IPS DF 19.7 (cell line): ENCODE data around the gene GLI1.
"Not testable (repeated sequence)": the region's sequence is repeated elsewhere in the genome, so short reads cannot be mapped to it uniquely, and the experiment has no call there.

Experiments
- DNase-seq: peaks from one replicate; pipeline ENCODE4 v3.0.0-alpha.2; 2013; ENCODE audit warnings: low read depth, low spot score

GLI1 gene

DNA sequence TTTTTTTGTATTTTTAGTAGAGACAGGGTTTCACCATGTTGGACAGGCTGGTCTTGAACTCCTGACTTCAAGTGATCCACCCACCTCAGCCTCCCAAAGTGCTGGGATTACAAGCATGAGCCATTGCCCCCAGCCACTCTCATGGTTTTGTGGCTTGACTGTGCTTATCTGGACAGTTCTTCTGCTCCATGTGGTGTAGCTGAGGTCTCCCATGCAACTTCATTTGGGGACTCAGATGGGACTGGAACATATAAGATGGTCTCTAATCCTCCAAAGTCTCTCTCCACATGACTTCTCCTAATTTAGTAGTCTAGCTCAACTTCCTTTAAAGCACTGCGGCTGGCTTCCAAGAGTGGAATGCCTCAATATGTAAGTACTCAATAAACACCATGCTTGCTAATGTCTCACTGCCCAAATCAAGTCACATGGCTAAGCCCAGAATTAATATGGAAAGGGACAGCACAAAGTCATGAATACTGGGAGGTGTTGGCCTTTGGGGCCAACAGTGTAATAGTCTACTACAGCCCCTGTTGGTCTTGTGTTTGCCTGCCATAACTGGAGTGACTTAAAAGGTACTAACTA is 17.6 kb upstream of the GLI1 start:
- no peak for DNase-seq

DNA sequence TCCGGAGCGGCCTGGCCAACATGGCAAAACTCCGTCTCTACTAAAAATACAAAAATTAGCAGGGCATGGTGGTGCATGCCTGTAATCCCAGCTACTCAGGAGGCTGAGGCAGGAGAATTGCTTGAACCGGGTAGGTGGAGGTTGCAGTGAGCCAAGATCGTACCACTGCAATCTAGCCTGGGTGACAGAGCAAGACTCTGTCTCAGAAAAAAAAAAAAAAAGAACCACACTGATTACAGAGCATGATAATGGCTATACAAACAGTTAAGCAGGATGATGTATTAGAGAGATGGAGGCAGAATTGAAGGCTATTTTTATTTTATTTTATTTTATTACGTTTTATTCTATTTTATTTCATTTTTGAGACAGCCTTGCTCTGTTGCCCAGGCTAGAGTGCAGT is 15.2 kb upstream of the GLI1 start:
- DNase-seq, result not testable (repeated sequence)

DNA sequence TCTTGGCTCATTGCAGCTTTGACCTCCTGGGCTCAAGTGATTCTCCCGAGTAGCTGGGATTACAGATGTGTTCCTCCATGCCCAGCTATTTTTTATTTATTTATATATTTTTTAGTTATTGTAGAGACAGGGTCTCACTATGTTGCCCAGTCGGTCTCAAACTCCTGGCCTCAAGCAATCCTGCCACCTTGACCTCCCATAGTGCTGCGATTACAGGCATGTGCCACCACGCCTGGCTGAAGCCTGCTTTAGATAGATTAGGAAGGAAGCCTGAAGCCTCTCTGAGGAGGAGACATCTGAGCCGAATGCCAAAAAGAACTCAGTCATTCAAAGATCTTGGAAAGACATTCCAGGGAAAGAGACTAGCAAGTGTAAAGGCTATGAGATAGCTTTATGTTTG is 14.8 kb upstream of the GLI1 start:
- no peak for DNase-seq

DNA sequence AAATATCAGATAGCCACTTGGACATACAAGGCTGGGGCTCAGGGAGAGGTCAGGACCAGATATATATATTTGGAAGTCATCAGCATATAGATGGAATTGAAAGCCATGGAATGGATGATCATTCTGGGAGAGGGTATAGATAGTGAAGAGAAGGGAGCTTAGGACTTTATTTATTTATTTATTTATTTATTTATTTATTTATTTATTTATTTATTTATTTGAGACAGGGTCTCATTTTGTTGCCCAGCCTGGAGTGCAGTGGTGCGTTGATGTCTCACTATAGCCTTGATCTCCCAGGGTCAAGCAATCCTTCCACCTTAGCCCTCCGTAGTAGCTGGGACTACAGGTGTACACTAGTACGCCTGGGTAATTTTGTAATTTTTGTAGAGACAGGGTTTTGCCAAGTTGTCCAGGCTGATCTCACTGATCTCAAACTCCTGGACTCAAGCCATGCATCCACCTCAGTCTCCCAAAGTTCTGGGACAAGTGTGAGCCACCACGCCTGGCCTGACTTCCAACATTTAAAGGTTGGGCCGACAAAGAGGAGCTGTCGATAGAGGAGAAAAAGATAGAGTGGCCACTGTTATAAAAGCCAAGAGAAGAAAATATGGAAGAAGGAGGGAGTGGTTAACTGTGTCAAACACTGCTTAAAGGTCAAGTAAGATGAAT is 13.2 kb upstream of the GLI1 start:
- DNase-seq, result no peak

DNA sequence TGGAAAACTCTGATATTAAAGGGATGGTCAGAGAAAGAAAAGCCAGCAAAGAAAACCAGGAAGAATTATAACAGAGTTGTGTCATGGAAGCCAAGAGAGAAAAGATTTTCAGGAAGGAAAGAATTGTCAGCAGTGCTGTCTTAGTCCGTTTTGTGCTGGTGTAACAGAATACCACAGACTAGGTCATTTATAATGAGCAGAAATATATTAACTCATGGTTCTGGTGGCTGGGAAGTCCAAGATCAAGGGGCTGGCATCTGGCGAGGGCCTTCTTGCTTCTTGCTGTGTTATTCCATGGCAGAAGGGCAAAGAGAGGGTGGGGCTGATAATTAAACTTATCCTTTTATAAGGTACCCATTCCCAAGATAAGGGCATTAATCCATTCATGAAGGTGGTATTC is 10.9 kb upstream of the GLI1 start:
- DNase-seq, result no peak

DNA sequence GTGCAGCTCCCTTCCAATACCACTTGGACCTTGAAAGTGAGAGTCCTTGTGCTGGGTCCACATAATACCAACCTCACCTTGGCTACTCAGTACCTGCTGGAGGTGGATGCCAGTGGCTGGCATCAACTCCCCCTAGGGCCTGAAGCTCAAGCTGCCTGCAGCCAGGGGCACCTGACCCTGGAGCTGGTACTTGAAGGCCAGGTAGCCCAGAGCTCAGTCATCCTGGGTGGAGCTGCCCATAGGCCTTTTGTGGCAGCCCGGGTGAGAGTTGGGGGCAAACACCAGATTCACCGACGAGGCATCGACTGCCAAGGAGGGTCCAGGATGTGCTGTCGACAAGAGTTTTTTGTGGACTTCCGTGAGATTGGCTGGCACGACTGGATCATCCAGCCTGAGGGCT is 10.2 kb upstream of the GLI1 start:
- DNase-seq, result no peak

DNA sequence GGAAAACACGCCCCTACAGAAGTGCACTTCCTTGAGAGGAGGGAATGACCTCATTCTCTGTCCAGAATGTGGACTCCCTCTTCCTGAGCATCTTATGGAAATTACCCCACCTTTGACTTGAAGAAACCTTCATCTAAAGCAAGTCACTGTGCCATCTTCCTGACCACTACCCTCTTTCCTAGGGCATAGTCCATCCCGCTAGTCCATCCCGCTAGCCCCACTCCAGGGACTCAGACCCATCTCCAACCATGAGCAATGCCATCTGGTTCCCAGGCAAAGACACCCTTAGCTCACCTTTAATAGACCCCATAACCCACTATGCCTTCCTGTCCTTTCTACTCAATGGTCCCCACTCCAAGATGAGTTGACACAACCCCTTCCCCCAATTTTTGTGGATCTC is 9.5 kb upstream of the GLI1 start:
- DNase-seq, result no peak

DNA sequence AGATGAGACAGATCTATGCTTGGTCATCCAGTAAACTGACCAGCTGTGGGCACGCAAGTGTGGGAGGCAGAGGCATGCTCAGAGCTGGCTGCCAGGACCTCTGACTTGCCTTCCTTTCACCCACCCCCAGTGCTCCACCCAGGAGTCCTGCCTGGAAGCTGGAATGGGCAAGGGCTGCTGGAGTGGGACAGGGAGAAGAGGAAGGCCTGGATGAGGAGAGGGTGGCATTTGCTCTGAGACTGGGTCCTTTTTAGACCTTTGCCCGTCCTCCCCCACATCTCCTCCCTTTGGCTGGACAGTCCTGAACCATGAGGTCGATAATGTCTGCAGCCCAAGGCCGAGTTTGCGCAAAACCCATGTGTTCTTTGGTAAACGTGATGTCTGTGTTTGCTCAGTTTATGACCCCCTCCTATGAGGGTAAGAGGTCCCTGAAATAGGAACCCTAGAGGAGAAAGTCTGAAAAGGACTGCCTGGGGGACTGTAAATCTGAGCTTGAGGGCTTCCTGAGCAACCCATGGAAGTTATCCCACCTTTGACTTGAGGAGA is 8.3 kb upstream of the GLI1 start:
- no peak for DNase-seq

DNA sequence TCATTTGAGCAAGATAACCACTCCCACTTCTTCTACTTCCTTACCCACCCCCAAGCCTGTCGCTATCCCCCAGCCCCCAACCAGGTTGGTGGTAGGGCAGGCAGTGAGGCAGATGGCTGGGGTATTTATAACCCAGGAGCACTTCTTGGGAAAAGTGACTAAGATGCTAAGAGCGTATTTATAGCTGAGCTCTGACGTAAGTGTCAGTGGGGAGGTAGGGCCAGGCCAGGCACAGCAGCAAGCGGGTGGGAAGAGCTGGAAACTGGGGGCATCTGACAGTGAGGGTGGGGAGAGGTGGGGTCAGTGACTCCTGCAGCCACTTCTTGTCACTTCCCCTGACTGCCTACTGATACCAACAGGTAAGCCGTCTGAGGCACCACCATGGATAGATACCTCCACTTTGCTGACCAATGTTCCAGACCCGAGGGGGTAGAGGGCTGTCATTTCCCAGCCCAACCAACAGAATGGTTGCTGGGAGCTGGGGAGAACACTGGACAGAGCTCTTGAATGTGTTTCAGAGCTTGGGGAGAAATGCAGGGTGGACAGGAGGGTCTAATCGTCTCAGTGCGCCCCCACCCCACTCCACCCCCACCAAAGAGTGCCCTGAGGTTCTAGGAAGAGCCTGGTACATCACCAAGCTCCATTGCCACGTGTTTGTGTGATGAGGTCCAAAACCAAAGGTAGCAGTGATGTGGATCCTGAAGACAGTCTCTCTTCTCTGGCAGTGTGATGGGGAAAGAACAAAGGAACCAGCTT is 7.2 kb upstream of the GLI1 start:
- DNase-seq, result no peak

DNA sequence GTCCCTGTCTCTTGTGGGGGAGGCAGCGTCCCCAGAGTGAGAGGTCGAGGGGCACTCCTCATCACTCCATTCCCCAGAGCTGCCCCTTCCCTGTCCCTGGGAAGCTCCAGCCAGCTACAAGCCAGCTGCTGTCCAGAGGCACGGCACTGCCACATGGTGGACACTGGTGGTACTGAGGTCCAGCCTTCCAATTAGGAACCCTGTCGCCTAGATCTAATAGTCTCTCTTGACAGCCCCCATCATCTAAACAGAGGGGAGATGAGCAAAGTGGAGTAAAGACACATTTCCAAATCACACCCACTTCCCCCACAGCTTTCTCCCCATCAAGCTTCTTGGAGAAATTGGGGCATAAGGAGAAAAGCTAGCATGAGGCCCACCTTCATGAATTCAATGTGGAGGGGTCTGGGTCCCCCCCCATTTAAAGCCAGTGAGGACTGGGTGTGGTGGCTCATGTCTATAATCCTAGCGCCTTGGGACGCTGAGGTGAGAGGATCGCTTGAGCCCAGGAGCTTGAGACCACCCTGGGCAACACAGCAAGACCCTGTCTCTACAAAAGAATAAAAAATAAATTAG is 6.6 kb upstream of the GLI1 start:
- DNase-seq, result no peak

DNA sequence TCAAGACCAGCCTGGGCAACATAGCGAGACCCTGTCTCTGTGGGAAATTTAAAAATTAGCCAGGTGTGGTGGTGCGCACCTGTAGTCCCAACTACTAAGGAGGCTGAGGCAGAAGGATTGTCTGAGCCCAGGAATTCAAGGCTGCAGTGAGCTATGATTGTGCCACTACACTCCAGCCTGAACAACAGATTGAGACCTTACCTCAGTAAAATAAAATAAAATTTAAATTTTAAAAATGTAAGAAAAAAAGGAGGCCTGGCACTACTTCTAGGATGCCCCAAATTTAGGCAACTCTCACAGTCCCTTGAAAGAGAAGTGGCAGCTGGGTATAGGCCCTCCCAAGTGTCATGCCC is 5.4 kb upstream of the GLI1 start:
- no peak for DNase-seq

DNA sequence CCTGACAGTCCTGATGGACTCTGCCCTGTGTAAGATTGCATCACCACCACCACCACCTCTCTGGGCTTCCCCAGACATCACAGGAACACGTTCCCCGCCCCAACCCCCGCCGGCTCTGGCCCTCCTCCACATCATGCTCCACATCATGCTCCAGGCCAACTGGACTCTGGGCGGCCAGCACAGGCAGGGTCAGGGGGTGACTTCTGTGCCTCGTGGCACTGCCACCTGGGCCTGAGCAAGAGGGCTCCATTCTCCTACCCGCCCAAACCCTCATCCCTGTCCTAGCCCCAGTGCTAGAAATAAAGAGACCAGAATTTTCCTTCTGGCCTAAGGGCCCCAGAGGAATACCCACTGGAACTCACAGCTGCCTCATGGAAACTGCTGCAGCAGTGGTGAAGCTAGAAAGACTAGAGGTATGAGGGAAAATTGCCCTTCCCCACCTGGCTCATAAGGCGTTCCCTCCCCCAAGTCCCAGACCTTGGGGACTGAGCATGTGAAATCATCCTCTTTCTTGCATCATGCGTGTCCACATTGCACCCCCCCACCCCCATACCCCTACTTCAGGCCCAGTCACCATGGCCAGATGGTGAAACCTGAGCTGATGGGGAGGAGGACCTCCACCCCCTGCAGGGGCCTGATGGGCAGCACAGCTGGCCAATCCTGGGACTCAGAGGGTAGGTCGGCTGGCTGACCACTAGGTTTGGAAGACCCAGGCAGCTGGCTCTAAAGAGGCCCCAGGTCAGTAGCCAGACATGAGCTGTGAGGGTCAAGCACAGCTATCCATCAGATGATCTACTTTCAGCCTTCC is 4.8 kb upstream of the GLI1 start, which contains the start of gene INHBE:
INHBE (plus strand) TSS at position 742 of the 808 bp plus-strand sequence. CDS start 230 bp downstream, outside the sequence.
- peak; percentile 86 for DNase-seq

DNA sequence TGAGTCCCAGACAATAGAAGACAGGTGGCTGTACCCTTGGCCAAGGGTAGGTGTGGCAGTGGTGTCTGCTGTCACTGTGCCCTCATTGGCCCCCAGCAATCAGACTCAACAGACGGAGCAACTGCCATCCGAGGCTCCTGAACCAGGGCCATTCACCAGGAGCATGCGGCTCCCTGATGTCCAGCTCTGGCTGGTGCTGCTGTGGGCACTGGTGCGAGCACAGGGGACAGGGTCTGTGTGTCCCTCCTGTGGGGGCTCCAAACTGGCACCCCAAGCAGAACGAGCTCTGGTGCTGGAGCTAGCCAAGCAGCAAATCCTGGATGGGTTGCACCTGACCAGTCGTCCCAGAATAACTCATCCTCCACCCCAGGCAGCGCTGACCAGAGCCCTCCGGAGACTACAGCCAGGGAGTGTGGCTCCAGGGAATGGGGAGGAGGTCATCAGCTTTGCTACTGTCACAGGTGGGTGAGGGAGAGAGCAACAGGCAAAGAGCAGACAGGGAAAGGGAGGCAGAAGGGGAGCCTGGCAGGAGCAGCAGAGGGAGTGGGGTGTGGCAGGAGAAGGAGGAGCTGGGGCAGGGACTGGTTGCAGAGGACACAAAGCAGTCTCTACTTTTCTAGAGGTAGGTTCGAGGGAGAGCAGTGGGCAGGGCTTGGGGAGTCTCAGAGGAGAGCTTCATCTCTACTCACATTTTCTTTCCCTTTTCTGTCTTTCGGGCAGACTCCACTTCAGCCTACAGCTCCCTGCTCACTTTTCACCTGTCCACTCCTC is 4.0 kb upstream of the GLI1 start:
- DNase-seq, result no peak

DNA sequence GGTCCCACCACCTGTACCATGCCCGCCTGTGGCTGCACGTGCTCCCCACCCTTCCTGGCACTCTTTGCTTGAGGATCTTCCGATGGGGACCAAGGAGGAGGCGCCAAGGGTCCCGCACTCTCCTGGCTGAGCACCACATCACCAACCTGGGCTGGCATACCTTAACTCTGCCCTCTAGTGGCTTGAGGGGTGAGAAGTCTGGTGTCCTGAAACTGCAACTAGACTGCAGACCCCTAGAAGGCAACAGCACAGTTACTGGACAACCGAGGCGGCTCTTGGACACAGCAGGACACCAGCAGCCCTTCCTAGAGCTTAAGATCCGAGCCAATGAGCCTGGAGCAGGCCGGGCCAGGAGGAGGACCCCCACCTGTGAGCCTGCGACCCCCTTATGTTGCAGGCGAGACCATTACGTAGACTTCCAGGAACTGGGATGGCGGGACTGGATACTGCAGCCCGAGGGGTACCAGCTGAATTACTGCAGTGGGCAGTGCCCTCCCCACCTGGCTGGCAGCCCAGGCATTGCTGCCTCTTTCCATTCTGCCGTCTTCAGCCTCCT is 3.4 kb upstream of the GLI1 start:
- no peak for DNase-seq

DNA sequence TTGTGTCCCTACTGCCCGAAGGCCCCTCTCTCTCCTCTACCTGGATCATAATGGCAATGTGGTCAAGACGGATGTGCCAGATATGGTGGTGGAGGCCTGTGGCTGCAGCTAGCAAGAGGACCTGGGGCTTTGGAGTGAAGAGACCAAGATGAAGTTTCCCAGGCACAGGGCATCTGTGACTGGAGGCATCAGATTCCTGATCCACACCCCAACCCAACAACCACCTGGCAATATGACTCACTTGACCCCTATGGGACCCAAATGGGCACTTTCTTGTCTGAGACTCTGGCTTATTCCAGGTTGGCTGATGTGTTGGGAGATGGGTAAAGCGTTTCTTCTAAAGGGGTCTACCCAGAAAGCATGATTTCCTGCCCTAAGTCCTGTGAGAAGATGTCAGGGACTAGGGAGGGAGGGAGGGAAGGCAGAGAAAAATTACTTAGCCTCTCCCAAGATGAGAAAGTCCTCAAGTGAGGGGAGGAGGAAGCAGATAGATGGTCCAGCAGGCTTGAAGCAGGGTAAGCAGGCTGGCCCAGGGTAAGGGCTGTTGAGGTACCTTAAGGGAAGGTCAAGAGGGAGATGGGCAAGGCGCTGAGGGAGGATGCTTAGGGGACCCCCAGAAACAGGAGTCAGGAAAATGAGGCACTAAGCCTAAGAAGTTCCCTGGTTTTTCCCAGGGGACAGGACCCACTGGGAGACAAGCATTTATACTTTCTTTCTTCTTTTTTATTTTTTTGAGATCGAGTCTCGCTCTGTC is 2.7 kb upstream of the GLI1 start:
- no peak for DNase-seq

DNA sequence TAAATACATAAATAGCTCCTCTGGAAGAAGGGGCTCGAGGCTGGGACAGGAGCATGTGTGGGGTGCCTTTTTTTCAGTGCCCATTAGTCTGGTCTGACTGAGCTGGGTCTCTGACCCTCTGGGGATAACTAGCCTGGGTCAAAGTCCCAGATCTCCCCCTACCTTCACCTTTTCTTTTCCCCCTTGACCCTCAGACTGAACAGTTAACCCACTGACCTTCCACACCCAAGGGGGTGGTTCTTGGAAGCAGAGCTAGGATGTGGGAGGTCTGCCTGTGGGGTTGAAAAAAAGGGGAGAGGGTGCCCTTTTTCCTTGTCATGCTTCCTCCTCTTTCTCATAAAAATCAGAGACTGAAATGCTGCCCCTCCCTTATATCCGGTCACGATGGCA is 925 bp upstream of the GLI1 start:
- DNase-seq, result no peak

DNA sequence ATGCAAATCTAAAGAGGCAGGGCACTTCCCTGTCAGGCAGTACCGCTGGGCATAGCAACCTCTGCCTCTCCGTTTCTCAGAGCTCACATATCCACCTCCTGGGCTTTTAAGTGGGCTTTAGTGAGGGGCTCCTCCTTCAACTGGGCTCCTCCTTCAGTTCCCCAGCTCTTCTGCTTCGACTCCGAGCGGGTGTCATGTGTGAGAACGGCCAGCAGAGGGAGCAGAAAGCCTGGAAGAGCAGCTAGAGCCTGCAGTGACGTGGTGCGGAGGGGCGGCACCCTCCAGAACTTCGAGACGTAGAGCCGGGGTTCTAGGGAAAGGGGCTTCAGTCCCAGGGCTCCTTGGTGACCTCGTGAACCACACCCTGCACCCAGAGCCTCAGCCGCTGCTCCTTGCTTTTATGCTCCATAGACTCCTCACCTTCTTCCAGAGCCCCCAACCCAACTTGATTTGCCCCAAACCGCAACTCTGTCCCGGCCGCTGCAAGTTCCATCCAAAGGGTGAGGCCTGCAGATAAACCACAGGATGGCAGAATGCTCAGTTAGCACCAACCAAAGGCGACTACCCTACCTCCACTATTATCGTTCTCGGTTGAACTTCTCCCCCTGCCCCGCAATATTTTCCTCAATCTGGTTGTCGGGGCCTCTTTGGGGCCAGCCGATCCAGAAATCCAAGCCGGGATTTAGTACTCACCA is 383 bp upstream of the GLI1 start:
- DNase-seq, result peak; percentile 94

DNA sequence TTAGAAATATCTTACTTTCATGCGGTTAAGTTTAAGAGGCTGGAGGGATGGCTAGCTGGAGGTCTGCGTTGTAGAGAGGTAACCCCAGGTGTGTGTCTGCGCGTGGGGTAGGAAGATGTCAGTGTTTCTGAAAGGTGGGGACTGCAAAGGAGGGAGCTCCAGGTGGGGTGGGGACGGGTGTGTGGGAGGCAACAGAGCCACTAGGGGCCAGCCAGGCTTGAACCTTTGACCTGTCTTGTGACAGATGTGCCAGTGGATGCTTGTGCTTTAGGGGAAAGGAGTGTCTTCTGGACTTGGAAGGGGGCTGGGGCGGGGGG is 841 bp downstream of the GLI1 start:
- no peak for DNase-seq

DNA sequence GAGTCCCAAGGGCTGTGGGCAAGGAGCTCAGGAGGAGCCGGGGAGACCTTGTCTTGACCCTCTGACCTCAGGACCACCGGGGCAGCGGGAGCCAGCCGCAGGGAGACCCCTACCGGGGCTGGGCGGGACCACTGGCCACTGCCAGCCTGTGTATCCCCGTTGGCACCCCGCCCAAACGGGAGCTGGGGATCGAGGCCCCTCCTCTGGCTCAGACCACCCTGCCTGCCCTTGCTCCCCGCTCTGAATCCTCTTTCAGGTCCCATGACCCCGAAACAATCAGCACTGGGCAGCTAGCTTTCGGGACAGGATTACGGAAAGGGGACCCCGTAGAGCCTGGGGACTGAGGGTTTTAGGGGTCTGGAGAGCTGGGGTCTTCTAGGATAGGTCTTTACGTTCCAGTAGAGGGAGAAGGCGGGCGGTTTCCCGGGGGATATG is 1.3 kb downstream of the GLI1 start:
- no peak for DNase-seq
